ENCODE measurements around the gene HOXA6.

The HOXA6 gene

GRCh38 chr7:27108390-27109127, 39.0 kb downstream of the HOXA6 start:
- no peaks in the 10 kb centered on the region for H3K9me3 ChIP-seq (ENCODE audit: insufficient read depth, low read length, severe bottlenecking)
- no peaks in the 10 kb centered on the region for H4K20me1 ChIP-seq (ENCODE audit: insufficient read depth, low read length)
- no peak overlapping the region for H3K4me3 ChIP-seq (ENCODE audit: low read depth in 1 of 2, low read length in 2 of 2)
- no peak overlapping the region for H3K27ac ChIP-seq (ENCODE audit: low read length)
- H3K4me1 ChIP-seq (ENCODE audit: insufficient read depth, low read length), result no peaks in the 10 kb centered on the region
- H3K27me3 ChIP-seq (ENCODE audit: insufficient read depth, low read length, poor library complexity), result no peaks in the 10 kb centered on the region
- no peaks in the 10 kb centered on the region for H3K36me3 ChIP-seq (ENCODE audit: insufficient read depth, low read length)
- H2AFZ ChIP-seq (ENCODE audit: low read depth, low read length), result no peak overlapping the region
- TF ChIP-seq EZH2 (IDR thresholded peaks at IDR 0.05; ENCODE audit: borderline replicate concordance, low read depth, low read length, severe bottlenecking) (no peak), CTCF (IDR thresholded peaks at IDR 0.05; ENCODE audit: borderline replicate concordance, extremely low read depth, low read length, poor library complexity, severe bottlenecking) (no peak)
- no peaks in the 10 kb centered on the region for H3K79me2 ChIP-seq (ENCODE audit: insufficient read depth, low read length)
- no peak for DNase-seq
- ATAC-seq (ENCODE audit: insufficient read depth, low read depth), result no peak
- H3K9ac ChIP-seq (ENCODE audit: low read depth, low read length), result no peak overlapping the region
- H3K4me2 ChIP-seq (ENCODE audit: insufficient read depth, low read length), result no peak overlapping the region

GRCh38 chr7:27107391-27108381, 39.9 kb downstream of the HOXA6 start:
- H3K4me2 ChIP-seq (ENCODE audit: insufficient read depth, low read length), result no peak overlapping the region
- ATAC-seq (ENCODE audit: insufficient read depth, low read depth), result no peak
- H3K27me3 ChIP-seq (ENCODE audit: insufficient read depth, low read length, poor library complexity), result no peaks in the 10 kb centered on the region
- no peak overlapping the region for H3K27ac ChIP-seq (ENCODE audit: low read length)
- H3K9ac ChIP-seq (ENCODE audit: low read depth, low read length), result no peak overlapping the region
- H3K4me3 ChIP-seq (ENCODE audit: low read depth in 1 of 2, low read length in 2 of 2), result no peak overlapping the region
- H3K9me3 ChIP-seq (ENCODE audit: insufficient read depth, low read length, severe bottlenecking), result no peaks in the 10 kb centered on the region
- H3K4me1 ChIP-seq (ENCODE audit: insufficient read depth, low read length), result no peaks in the 10 kb centered on the region
- H3K36me3 ChIP-seq (ENCODE audit: insufficient read depth, low read length), result no peaks in the 10 kb centered on the region
- no peaks in the 10 kb centered on the region for H4K20me1 ChIP-seq (ENCODE audit: insufficient read depth, low read length)
- no peak overlapping the region for H2AFZ ChIP-seq (ENCODE audit: low read depth, low read length)
- no peak for DNase-seq
- no peaks in the 10 kb centered on the region for H3K79me2 ChIP-seq (ENCODE audit: insufficient read depth, low read length)
- TF ChIP-seq CTCF (IDR thresholded peaks at IDR 0.05; ENCODE audit: borderline replicate concordance, extremely low read depth, low read length, poor library complexity, severe bottlenecking), result no peak
- no peak for TF ChIP-seq EZH2 (IDR thresholded peaks at IDR 0.05; ENCODE audit: borderline replicate concordance, low read depth, low read length, severe bottlenecking)

- no peaks in the 10 kb centered on the region for H4K20me1 ChIP-seq (ENCODE audit: insufficient read depth, low read length)
- no peaks in the 10 kb centered on the region for H3K9me3 ChIP-seq (ENCODE audit: insufficient read depth, low read length, severe bottlenecking)
Observed at GRCh38 chr7:27106901-27107240, 40.7 kb downstream of the HOXA6 start.

More at GRCh38 chr7:27106901-27107240, 40.7 kb downstream of the HOXA6 start:
- DNase-seq (no peak), ATAC-seq (ENCODE audit: insufficient read depth, low read depth) (no peak)
- Histone ChIP-seq H3K27me3 (ENCODE audit: insufficient read depth, low read length, poor library complexity) (no peaks in the 10 kb centered on the region), H3K4me2 (ENCODE audit: insufficient read depth, low read length) (no peak overlapping the region), H3K27ac (ENCODE audit: low read length) (no peak overlapping the region), H2AFZ (ENCODE audit: low read depth, low read length) (no peak overlapping the region), H3K79me2 (ENCODE audit: insufficient read depth, low read length) (no peaks in the 10 kb centered on the region), H3K4me3 (ENCODE audit: low read depth in 1 of 2, low read length in 2 of 2) (no peak overlapping the region), H3K4me1 (ENCODE audit: insufficient read depth, low read length) (no peaks in the 10 kb centered on the region), H3K36me3 (ENCODE audit: insufficient read depth, low read length) (no peaks in the 10 kb centered on the region), H3K9ac (ENCODE audit: low read depth, low read length) (no peak overlapping the region)
- TF ChIP-seq CTCF (IDR thresholded peaks at IDR 0.05; ENCODE audit: borderline replicate concordance, extremely low read depth, low read length, poor library complexity, severe bottlenecking), result no peak
- TF ChIP-seq EZH2 (IDR thresholded peaks at IDR 0.05; ENCODE audit: borderline replicate concordance, low read depth, low read length, severe bottlenecking), result no peak

All from DND-41 (cell line).